Activated CD8-positive, alpha-beta memory T cell treated with anti-CD3 and anti-CD28 coated beads, Interleukin-2, amount 50 U/mL, for 24 hours (primary cell): Measurements from ENCODE around the gene GUCY1B1.
"Not testable (repeated sequence)": the region's sequence is repeated elsewhere in the genome, so short reads cannot be mapped to it uniquely, and the experiment has no call there.

Source experiments
- DNase-seq: peaks from one replicate; pipeline ENCODE4 v3.0.0-alpha.2; 2020; ENCODE audit errors: extremely low read depth

Gene GUCY1B1

GRCh38 chr4:155762334-155762733 lies 3.5 kb downstream of the GUCY1B1 start:
- DNase-seq, result no peak

GRCh38 chr4:155763551-155763950 lies 4.7 kb downstream of the GUCY1B1 start:
- no peak for DNase-seq

- no peak for DNase-seq
Observed at GRCh38 chr4:155765149-155765548, 6.3 kb downstream of the GUCY1B1 start.

GRCh38 chr4:155766622-155767021 lies 7.8 kb downstream of the GUCY1B1 start:
- DNase-seq, result no peak

- no peak for DNase-seq
Observed at GRCh38 chr4:155768370-155768769, 9.5 kb downstream of the GUCY1B1 start.

GRCh38 chr4:155769090-155769489 lies 10.3 kb downstream of the GUCY1B1 start:
- DNase-seq, result no peak

GRCh38 chr4:155772459-155773195 lies 13.8 kb downstream of the GUCY1B1 start:
- no peak for DNase-seq

- no peak for DNase-seq
Observed at GRCh38 chr4:155773196-155773800, 14.5 kb downstream of the GUCY1B1 start.

- DNase-seq, result no peak
Observed at GRCh38 chr4:155774033-155774432, 15.2 kb downstream of the GUCY1B1 start.

GRCh38 chr4:155777971-155778735 lies 19.3 kb downstream of the GUCY1B1 start:
- DNase-seq, result no peak

- DNase-seq, result no peak
Observed at GRCh38 chr4:155780775-155781174, 22.0 kb downstream of the GUCY1B1 start.

GRCh38 chr4:155781249-155781831 lies 22.5 kb downstream of the GUCY1B1 start:
- no peak for DNase-seq

GRCh38 chr4:155784637-155785036 lies 25.8 kb downstream of the GUCY1B1 start:
- no peak for DNase-seq

- no peak for DNase-seq
Observed at GRCh38 chr4:155785828-155786227, 27.0 kb downstream of the GUCY1B1 start.

- DNase-seq, result no peak
Observed at GRCh38 chr4:155787113-155787710, 28.4 kb downstream of the GUCY1B1 start.

GRCh38 chr4:155789391-155789790 lies 30.6 kb downstream of the GUCY1B1 start:
- no peak for DNase-seq

GRCh38 chr4:155789982-155790381 lies 31.2 kb downstream of the GUCY1B1 start:
- DNase-seq, result no peak

- DNase-seq, result no peak
Observed at GRCh38 chr4:155794589-155795236, 35.9 kb downstream of the GUCY1B1 start.

GRCh38 chr4:155795991-155796390 lies 37.2 kb downstream of the GUCY1B1 start:
- DNase-seq, result no peak

GRCh38 chr4:155797581-155797980 lies 38.8 kb downstream of the GUCY1B1 start:
- DNase-seq, result not testable (repeated sequence)

- DNase-seq, result no peak
Observed at GRCh38 chr4:155799116-155799793, 40.4 kb downstream of the GUCY1B1 start.
